B cell (primary cell): ENCODE data around the gene PCYOX1L. TPM values are rescaled to one million over a fixed set of nuclear protein-coding genes. Genes with fewer than 3 reads are reported as not detected.

ENCODE experiments used
- ATAC-seq: fragments of 200-7000 bp; cut with Tn5 transposase; one replicate; pipeline ENCODE4 v1.10.0; 2021; ENCODE audit warnings: low read depth, mild to moderate bottlenecking, moderate number of reproducible peaks, moderate library complexity
- CTCF ChIA-PET: fragments of 350-600 bp; sonication (Branson Sonifier 250); formaldehyde crosslinking; loops from one replicate; lab custom pipeline; 2021; ENCODE audit warnings: antibody characterized with exemption, inconsistent platforms; lab: Charles Lee
- POLR2A ChIA-PET: fragments of 350-600 bp; sonication (Branson Sonifier 250); formaldehyde crosslinking; loops from one replicate; lab custom pipeline; 2021; ENCODE audit warnings: antibody characterized with exemption; lab: Charles Lee
- DNase-seq: peaks from one replicate; pipeline ENCODE4 v3.0.0; 2013
- H2AFZ ChIP-seq: 2 replicates; pipeline ENCODE4 v1.6.1; 2012; ENCODE audit warnings: mild to moderate bottlenecking, low read depth, low read length; ENCODE audit not compliant: insufficient read depth, poor library complexity, severe bottlenecking
- H3K27ac ChIP-seq, 2 donors: 1 replicate in 1 of 2; 2 replicates in 1 of 2; pipeline ENCODE4 v1.5.1; 2012 to 2013; ENCODE audit warnings: low read length in 2 of 2, mild to moderate bottlenecking in 2 of 2, moderate library complexity in 1 of 2
- H3K27me3 ChIP-seq, 4 experiments: fragments of 200-600 bp in 1 of 4; sonication (generic) in 1 of 4; replicated peaks in 1 of 4; 1 replicate in 2 of 4; 2 replicates in 2 of 4; pipeline versions ENCODE4 v1.6.1 to v1.7.0; 2013 to 2016; ENCODE audit warnings: low read length in 3 of 4, mild to moderate bottlenecking in 2 of 4, mixed read lengths in 1 of 4, moderate library complexity in 1 of 4; ENCODE audit not compliant: insufficient read depth in 4 of 4, control insufficient read depth in 3 of 4; ENCODE audit errors: control extremely low read depth in 1 of 4
- H3K36me3 ChIP-seq, 2 experiments: replicated peaks in 1 of 2; 1 replicate in 1 of 2; 2 replicates in 1 of 2; pipeline versions ENCODE4 v1.6.1 to v1.7.1; 2013; ENCODE audit warnings: low read length in 1 of 2; ENCODE audit not compliant: insufficient read depth in 2 of 2, control insufficient read depth in 1 of 2; ENCODE audit errors: control extremely low read depth in 1 of 2, extremely low read depth in 1 of 2
- H3K4me1 ChIP-seq, 2 donors: fragments of 200-600 bp in 1 of 2; sonication (generic) in 1 of 2; 1 replicate in 1 of 2; 2 replicates in 1 of 2; pipeline versions ENCODE4 v1.5.1 to v1.6.1; 2013 to 2017; ENCODE audit warnings: low read length in 2 of 2; ENCODE audit not compliant: control insufficient read depth in 2 of 2, insufficient read depth in 2 of 2
- H3K4me2 ChIP-seq: replicated peaks from 2 replicates; pipeline ENCODE3; 2012; ENCODE audit warnings: mild to moderate bottlenecking, low read depth, low read length; ENCODE audit not compliant: poor library complexity, severe bottlenecking
- H3K4me3 ChIP-seq, 5 experiments: fragments of 200-600 bp in 1 of 5; sonication (generic) in 1 of 5; 1 replicate in 3 of 5; 2 replicates in 2 of 5; pipeline versions ENCODE4 v1.5.1 to v1.7.0; 2011 to 2016; ENCODE audit warnings: low read length in 4 of 5, mild to moderate bottlenecking in 4 of 5, low read depth in 2 of 5, control low read depth in 1 of 5, moderate library complexity in 1 of 5; ENCODE audit not compliant: insufficient read depth in 1 of 5; ENCODE audit errors: control extremely low read depth in 1 of 5, extremely low read depth in 1 of 5
- H3K79me2 ChIP-seq: fragments of 200-600 bp; sonication (generic); one replicate; pipeline ENCODE4 v1.6.0; 2016; ENCODE audit warnings: low read length; ENCODE audit not compliant: control insufficient read depth, insufficient read depth
- H3K9ac ChIP-seq: fragments of 200-600 bp; sonication (generic); 2 replicates; pipeline ENCODE4 v1.6.1; 2017; ENCODE audit warnings: mild to moderate bottlenecking, low read length, moderate library complexity
- H3K9me3 ChIP-seq, 3 donors: one replicate each; pipeline versions ENCODE4 v1.6.1 to v1.7.1; 2013; ENCODE audit warnings: low read length in 2 of 3; ENCODE audit not compliant: control insufficient read depth in 2 of 3, insufficient read depth in 1 of 3; ENCODE audit errors: control extremely low read depth in 1 of 3
- H4K20me1 ChIP-seq: 2 replicates; pipeline ENCODE4 v1.6.0; 2012; ENCODE audit warnings: mild to moderate bottlenecking, low read length; ENCODE audit not compliant: insufficient read depth, control insufficient read depth, poor library complexity, severe bottlenecking
- H3K27ac Mint-ChIP-seq: one replicate; pipeline ENCODE4 v1.8.0; 2021; ENCODE audit warnings: mixed read lengths
- H3K27me3 Mint-ChIP-seq: one replicate; pipeline ENCODE4 v1.8.0; 2021; ENCODE audit warnings: mixed read lengths
- H3K4me1 Mint-ChIP-seq: one replicate; pipeline ENCODE4 v1.8.0; 2021; ENCODE audit warnings: mixed read lengths
- H3K4me3 Mint-ChIP-seq: one replicate; pipeline ENCODE4 v1.8.0; 2021; ENCODE audit warnings: mixed read lengths
- H3K9me3 Mint-ChIP-seq: one replicate; pipeline ENCODE4 v1.8.0; 2022; ENCODE audit warnings: mixed read lengths; ENCODE audit not compliant: insufficient read depth
- CTCF ChIP-seq: fragments of 200-600 bp; IDR thresholded peaks from one replicate; pipeline ENCODE4 v1.8.0; 2022; ENCODE audit warnings: antibody characterized with exemption, mild to moderate bottlenecking
- EZH2 ChIP-seq: IDR thresholded peaks from 2 replicates; pipeline ENCODE4 v1.6.1; 2012; ENCODE audit warnings: borderline replicate concordance, low read depth, mild to moderate bottlenecking, moderate library complexity, low read length; ENCODE audit not compliant: insufficient read depth, poor library complexity, severe bottlenecking
- WGBS: methylation state at CpG from one replicate; pipeline ENCODE4 v1.1.5; 2013; ENCODE audit warnings: missing lambda C conversion rate; ENCODE audit not compliant: insufficient coverage; 5-methylcytosine and 5-hydroxymethylcytosine counted together
- intact Hi-C: fragments of 100-400 bp; cut with micrococcal nuclease; formaldehyde crosslinking; loops from one replicate; pipeline ENCODE4 v1.10.0; 2022
- polyA plus RNA-seq: library from polyadenylated mRNA; depleted of rRNA; stranded (reverse); fragments of >200 nt; gene quantifications from 2 replicates; pipeline ENCODE4 v1.2.3, GENCODE V29; 2012
- total RNA-seq, 2 donors: library from RNA; stranded (reverse); fragments of 120-200 nt in 1 of 2; gene quantifications; 1 replicate in 1 of 2; 2 replicates in 1 of 2; pipeline versions ENCODE4 v1.2.3 to v1.2.4, GENCODE V29; 2013 to 2022

Gene PCYOX1L
- total and polyA plus RNA-seq, 2 donors (not counting 1 experiment from before 2014, with no cell fraction given) = 11.7 to 19.4 TPM

DNA sequence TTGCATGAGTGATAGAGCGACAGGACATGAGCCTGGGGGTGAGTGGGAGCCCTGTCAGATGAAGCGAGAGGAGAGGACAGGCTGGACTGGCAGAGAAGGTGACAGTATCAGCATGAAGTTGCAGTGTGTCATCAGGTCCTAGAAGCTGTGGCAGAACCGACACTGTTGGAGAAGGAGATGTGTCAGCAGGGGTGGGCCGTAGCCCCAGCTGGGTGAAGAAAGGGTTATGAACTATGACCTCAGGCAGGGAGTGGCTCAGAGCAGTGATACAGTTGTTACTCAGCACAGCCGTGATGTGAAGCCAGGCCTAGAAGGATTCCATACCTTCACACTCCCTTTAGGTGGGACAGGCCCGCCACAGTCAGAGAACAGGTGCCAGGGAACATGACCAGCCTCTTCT lies 7.6 kb downstream of the PCYOX1L start:
- Histone ChIP-seq H3K27ac (no peak overlapping the region), H4K20me1 (no peaks in the 10 kb centered on the region), H3K79me2 (peaks cover 4% of the 10 kb centered on the region), H3K4me2 (no peak overlapping the region), H2AFZ (no peak overlapping the region), H3K4me1 (peaks cover 0 to 6% of the 10 kb centered on the region in 2 donors), H3K9me3 (no peaks in the 10 kb centered on the region), H3K4me3 (no peak overlapping the region), H3K27me3 (no peaks in the 10 kb centered on the region), H3K36me3 (peaks cover 0 to 3% of the 10 kb centered on the region in 2 experiments), H3K9ac (no peak overlapping the region)
- no peaks in the 10 kb centered on the region for H3K9me3 Mint-ChIP-seq
- H3K27me3 Mint-ChIP-seq = no peaks in the 10 kb centered on the region
- 96% methylated on average over 3 of the region's 6 CpGs for WGBS
- ChIA-PET POLR2A (interaction anchor here (0.5 kb wide), 1 partner anchor 185 kb away, joined by 9 read pairs; no protein-coding TSS in a partner anchor), CTCF (interaction anchor here (0.9 to 3.1 kb wide), 5 partner anchors 10 to 51 kb away, joined by 3 to 11 read pairs (median 3); no protein-coding TSS in a partner anchor)
- ATAC-seq (no peak), DNase-seq (no peak)
- intact Hi-C loops = no loop called here
- peaks cover 6% of the 10 kb centered on the region for H3K4me1 Mint-ChIP-seq
- no peak overlapping the region for H3K4me3 Mint-ChIP-seq
- no peak for TF ChIP-seq EZH2
- TF ChIP-seq CTCF = no peak
- no peak overlapping the region for H3K27ac Mint-ChIP-seq

DNA sequence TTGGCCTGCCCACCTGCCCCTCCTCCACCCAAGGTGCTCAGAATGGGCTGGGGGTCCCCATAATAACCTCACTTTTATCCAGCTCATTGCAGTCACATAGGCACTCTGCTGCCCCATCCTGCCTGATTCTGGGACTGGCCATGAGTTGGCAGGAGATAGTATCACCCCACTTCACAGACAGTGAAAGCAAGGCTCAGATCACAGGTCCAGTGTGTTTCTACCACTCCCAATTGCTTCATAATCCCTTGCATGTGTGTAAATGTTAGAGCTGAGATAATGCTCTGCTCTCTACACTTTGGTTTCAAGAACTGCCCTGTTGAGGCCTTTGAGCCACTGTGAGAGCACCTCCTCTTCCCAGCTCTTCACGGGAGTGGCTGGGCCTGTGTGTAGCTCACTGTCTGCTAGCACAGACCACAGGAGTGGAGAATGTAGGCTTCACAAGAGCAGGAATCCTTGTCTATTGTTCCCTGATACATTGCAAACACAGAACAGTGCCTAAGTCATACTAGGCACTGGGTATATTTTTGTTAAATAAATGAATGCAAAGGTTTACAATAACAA lies 8.4 kb downstream of the PCYOX1L start:
- no CpG with 5 or more reads among the region's 1 CpG for WGBS
- TF ChIP-seq EZH2 (no peak), CTCF (no peak)
- Mint-ChIP-seq H3K4me3 (no peak overlapping the region), H3K27me3 (no peaks in the 10 kb centered on the region), H3K27ac (no peak overlapping the region), H3K9me3 (no peaks in the 10 kb centered on the region), H3K4me1 (peaks cover 6% of the 10 kb centered on the region)
- Histone ChIP-seq H3K9me3 (no peaks in the 10 kb centered on the region), H3K4me1 (peaks cover 0 to 6% of the 10 kb centered on the region in 2 donors), H3K4me2 (no peak overlapping the region), H2AFZ (no peak overlapping the region), H3K4me3 (no peak overlapping the region), H3K27me3 (no peaks in the 10 kb centered on the region), H3K79me2 (peaks cover 4% of the 10 kb centered on the region), H3K27ac (no peak overlapping the region), H4K20me1 (no peaks in the 10 kb centered on the region), H3K9ac (no peak overlapping the region), H3K36me3 (peaks cover 0 to 3% of the 10 kb centered on the region in 2 experiments)
- ChIA-PET POLR2A (no interaction called here), CTCF (interaction anchor here (0.6 to 8.0 kb wide), 15 partner anchors 11 to 239 kb away, joined by 3 to 134 read pairs (median 4); partner anchors contain the start of genes CSNK1A1 and GRPEL2)
- DNase-seq (no peak), ATAC-seq (no peak)
- intact Hi-C loops = no loop called here
